Transverse colon (tissue), 4 donors: ENCODE data around the gene ACOT11. TPM values are rescaled to one million over a fixed set of nuclear protein-coding genes. Genes with fewer than 3 reads are reported as not detected.
A peak's percentile ranks its signal among the peaks of the same experiment; 100 is the strongest.

Source experiments
- DNase-seq: peaks from one replicate; pipeline ENCODE4 v3.0.0-alpha.2; 2019
- H3K27ac ChIP-seq, 4 donors: fragments of 200-600 bp; sonication (generic); 2 replicates each; pipeline ENCODE4 v1.5.1; 2016 to 2018; ENCODE audit warnings: inconsistent platforms in 4 of 4
- H3K27me3 ChIP-seq: fragments of 200-600 bp; sonication (generic); 2 replicates; pipeline ENCODE4 v1.5.1; 2017; ENCODE audit warnings: inconsistent platforms
- H3K36me3 ChIP-seq, 4 donors: fragments of 200-600 bp; sonication (generic); 2 replicates each; pipeline ENCODE4 v1.5.1; 2017 to 2019; ENCODE audit warnings: inconsistent platforms in 4 of 4
- H3K4me1 ChIP-seq, 4 donors: fragments of 200-600 bp; sonication (generic); 2 replicates each; pipeline ENCODE4 v1.5.1; 2017 to 2020; ENCODE audit warnings: inconsistent platforms in 4 of 4
- H3K4me3 ChIP-seq, 4 donors: fragments of 200-600 bp; sonication (generic); 1 replicate in 1 of 4; 2 replicates in 3 of 4; pipeline versions ENCODE4 v1.5.1 to v1.6.1; 2017 to 2019; ENCODE audit warnings: inconsistent platforms in 4 of 4
- H3K9me3 ChIP-seq, 2 donors: fragments of 200-600 bp; sonication (generic); 2 replicates each; pipeline ENCODE4 v1.5.1; 2017 to 2019; ENCODE audit warnings: inconsistent platforms in 2 of 2
- EP300 ChIP-seq: sonication (generic); formaldehyde crosslinking; IDR thresholded peaks from one replicate; pipeline ENCODE4 v1.6.1; 2017; ENCODE audit warnings: antibody characterized with exemption, low read depth
- POLR2A ChIP-seq: fragments of 450-650 bp; IDR thresholded peaks from one replicate; pipeline ENCODE4 v1.6.1; 2016; ENCODE audit warnings: antibody characterized with exemption, mild to moderate bottlenecking, moderate library complexity
- POLR2AphosphoS5 ChIP-seq, 3 donors: sonication (generic); formaldehyde crosslinking; IDR thresholded peaks; one replicate each; pipeline ENCODE4 v1.6.1; 2016; ENCODE audit warnings: antibody characterized with exemption in 3 of 3
- WGBS, 2 donors: methylation state at CpG; one replicate each; pipeline ENCODE4 v1.1.5; 2018; ENCODE audit warnings: low coverage in 1 of 2; 5-methylcytosine and 5-hydroxymethylcytosine counted together
- in situ Hi-C, 4 donors: fragments of 200-750 bp; cut with MboI; loops; one replicate each; pipeline versions ENCODE4 v1.15.0 to v1.15.1; 2017; ENCODE audit warnings: low sequenced_read_pairs in 3 of 4, low pct_ligation_motif_present in 1 of 4, low pct_unique_long_range_greater_than_20kb in 1 of 4
- intact Hi-C: fragments of 100-400 bp; cut with DNase I; formaldehyde crosslinking; loops from one replicate; pipeline ENCODE4 v1.15.1; 2023; ENCODE audit warnings: low total_unique reads
- total RNA-seq, 4 donors: library from RNA; depleted of rRNA; stranded (reverse); fragments of >200 nt; gene quantifications; one replicate each; pipeline ENCODE4 v1.1.0, GENCODE V29; 2016
- TF ChIP-seq, protein P1 (sequence below), 5 experiments: fragments of 200-600 bp in 3 of 5; fragments of 450-650 bp in 2 of 5; sonication (generic) in 3 of 5; IDR thresholded peaks; 1 replicate in 2 of 5; 2 replicates in 3 of 5; pipeline ENCODE4 v1.5.1; 2016 to 2017; ENCODE audit warnings: antibody characterized with exemption in 5 of 5, inconsistent platforms in 3 of 5, mild to moderate bottlenecking in 2 of 5, moderate library complexity in 1 of 5

Gene ACOT11
- total RNA-seq, 4 donors from 2014 or later, result 70.6 to 79.7 (median 75.3) TPM

GRCh38 chr1:54640361-54640760 is 92.3 kb downstream of the ACOT11 start:
- peaks cover 0 to 27% (median 8%) of the 10 kb centered on the region in 4 donors for H3K4me1 ChIP-seq
- H3K9me3 ChIP-seq, result peaks cover 9 to 13% of the 10 kb centered on the region in 2 donors
- in situ Hi-C loops (no loop called here), intact Hi-C loops (no loop called here)
- H3K36me3 ChIP-seq, result peaks cover 0 to 1% (median 0%) of the 10 kb centered on the region in 4 donors
- TF ChIP-seq POLR2A (no peak), EP300 (no peak), POLR2AphosphoS5 (IDR thresholded peaks at IDR 0.05) (no peak)
- TF ChIP-seq, protein P1, sequence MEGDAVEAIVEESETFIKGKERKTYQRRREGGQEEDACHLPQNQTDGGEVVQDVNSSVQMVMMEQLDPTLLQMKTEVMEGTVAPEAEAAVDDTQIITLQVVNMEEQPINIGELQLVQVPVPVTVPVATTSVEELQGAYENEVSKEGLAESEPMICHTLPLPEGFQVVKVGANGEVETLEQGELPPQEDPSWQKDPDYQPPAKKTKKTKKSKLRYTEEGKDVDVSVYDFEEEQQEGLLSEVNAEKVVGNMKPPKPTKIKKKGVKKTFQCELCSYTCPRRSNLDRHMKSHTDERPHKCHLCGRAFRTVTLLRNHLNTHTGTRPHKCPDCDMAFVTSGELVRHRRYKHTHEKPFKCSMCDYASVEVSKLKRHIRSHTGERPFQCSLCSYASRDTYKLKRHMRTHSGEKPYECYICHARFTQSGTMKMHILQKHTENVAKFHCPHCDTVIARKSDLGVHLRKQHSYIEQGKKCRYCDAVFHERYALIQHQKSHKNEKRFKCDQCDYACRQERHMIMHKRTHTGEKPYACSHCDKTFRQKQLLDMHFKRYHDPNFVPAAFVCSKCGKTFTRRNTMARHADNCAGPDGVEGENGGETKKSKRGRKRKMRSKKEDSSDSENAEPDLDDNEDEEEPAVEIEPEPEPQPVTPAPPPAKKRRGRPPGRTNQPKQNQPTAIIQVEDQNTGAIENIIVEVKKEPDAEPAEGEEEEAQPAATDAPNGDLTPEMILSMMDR (IDR thresholded peaks at IDR 0.05), result no peak
- peak overlapping the region; percentile 26 to 83 (median 70) for H3K27ac ChIP-seq
- no peak for DNase-seq
- no peaks in the 10 kb centered on the region for H3K27me3 ChIP-seq
- WGBS, 2 donors, result 58 to 63% methylated on average over 4 of the region's 4 CpGs
- no peak overlapping the region for H3K4me3 ChIP-seq

- in situ Hi-C loops (no loop called here), intact Hi-C loops (no loop called here)
- TF ChIP-seq EP300 (peak; percentile 54), POLR2A (peak; percentile 16), POLR2AphosphoS5 (IDR thresholded peaks at IDR 0.05) (peak in 2 of 3 donors; percentile 49 to 61)
- TF ChIP-seq, protein P1 (IDR thresholded peaks at IDR 0.05), result no peak
- peaks cover 9 to 13% of the 10 kb centered on the region in 2 donors for H3K9me3 ChIP-seq
- no peaks in the 10 kb centered on the region for H3K36me3 ChIP-seq
- peaks cover 0 to 35% (median 8%) of the 10 kb centered on the region in 4 donors for H3K4me1 ChIP-seq
- DNase-seq, result peak; percentile 71
- no peaks in the 10 kb centered on the region for H3K27me3 ChIP-seq
- H3K27ac ChIP-seq, result peak within 1 kb of the TSS; percentile 41 to 83 (median 70)
- H3K4me3 ChIP-seq, result no peak within 1 kb of the TSS
- WGBS, 2 donors, result 39 to 50% methylated on average over 6 to 8 of the region's 8 CpGs
Observed at GRCh38 chr1:54640863-54641836, 93.1 kb downstream of the ACOT11 start, which contains the start of gene MROH7. MROH7 (plus strand) TSS chr1:54641786; CDS start chr1:54652927, 11,141 bp downstream.

GRCh38 chr1:54643736-54644135 is 95.7 kb downstream of the ACOT11 start:
- TF ChIP-seq, protein P1 (IDR thresholded peaks at IDR 0.05), result no peak
- TF ChIP-seq POLR2A (no peak), EP300 (no peak), POLR2AphosphoS5 (IDR thresholded peaks at IDR 0.05) (no peak)
- Histone ChIP-seq H3K36me3 (no peaks in the 10 kb centered on the region), H3K27ac (no peak overlapping the region), H3K4me1 (peaks cover 0 to 52% (median 15%) of the 10 kb centered on the region in 4 donors), H3K27me3 (no peaks in the 10 kb centered on the region), H3K9me3 (peaks cover 9 to 13% of the 10 kb centered on the region in 2 donors), H3K4me3 (no peak overlapping the region)
- in situ Hi-C loops (no loop called here), intact Hi-C loops (no loop called here)
- no peak for DNase-seq

- peak overlapping the region in 1 of 4 donors; percentile 27 for H3K27ac ChIP-seq
- peaks cover 9 to 52% (median 28%) of the 10 kb centered on the region in 4 donors for H3K4me1 ChIP-seq
- peaks cover 9 to 13% of the 10 kb centered on the region in 2 donors for H3K9me3 ChIP-seq
- TF ChIP-seq, protein P1 (IDR thresholded peaks at IDR 0.05), result no peak
- no peak for TF ChIP-seq POLR2AphosphoS5 (IDR thresholded peaks at IDR 0.05)
- no peak for TF ChIP-seq POLR2A
- TF ChIP-seq EP300, result no peak
- 56% methylated on average over 7 of the region's 7 CpGs; no CpG with 5 or more reads in 1 of the 2 donors for WGBS, 2 donors
- no peaks in the 10 kb centered on the region for H3K27me3 ChIP-seq
- in situ Hi-C loops (no loop called here), intact Hi-C loops (no loop called here)
- no peak overlapping the region for H3K4me3 ChIP-seq
- no peaks in the 10 kb centered on the region for H3K36me3 ChIP-seq
- DNase-seq, result peak; percentile 33
Observed at GRCh38 chr1:54645806-54646676, 98.0 kb downstream of the ACOT11 start.
